H1 (cell line): ENCODE data around the gene RABGGTB. TPM values are rescaled to one million over a fixed set of nuclear protein-coding genes. Genes with fewer than 3 reads are reported as not detected.

Experiments used
- CHD1 ChIP-seq: IDR thresholded peaks from 2 replicates; pipeline ENCODE4 v1.6.1; 2012; ENCODE audit warnings: low read depth, low read length, improper control_type of control experiment
- TAF1 ChIP-seq: IDR thresholded peaks from 2 replicates; pipeline ENCODE4 v1.6.1; 2011; ENCODE audit warnings: mild to moderate bottlenecking, low read depth, low read length
- polyA plus RNA-seq, 7 experiments: library from polyadenylated mRNA; depleted of rRNA in 3 of 7; stranded (reverse) in 5 of 7; unstranded in 2 of 7; fragments of >200 nt in 5 of 7; fragments of 200-250 nt in 2 of 7; gene quantifications; 1 replicate in 5 of 7; 2 replicates in 1 of 7; 4 replicates in 1 of 7; pipeline versions ENCODE4 v1.2.1 to v1.2.3, GENCODE V29; 2011 to 2013; ENCODE audit warnings: missing spikeins in 2 of 7, mixed read lengths in 2 of 7
- small RNA-seq: library from polyadenylated mRNA; stranded (forward); fragments of <200 nt; extraction: miRNeasy Mini kit (QIAGEN cat#:217004); gene quantifications from one replicate; pipeline ENCODE3, GENCODE V24; 2013; ENCODE audit not compliant: insufficient read depth
- total RNA-seq: library from RNA; stranded (reverse); fragmentation: NEBNext Ultra II Directional; extraction: Animal tissue kit (Norgen Biotek cat#: 25700); gene quantifications from 2 replicates; pipeline ENCODE4 v1.2.1, GENCODE V29; 2021
- TF ChIP-seq, protein P1 (sequence below): IDR thresholded peaks from 2 replicates; pipeline ENCODE4 v1.6.1; 2011; ENCODE audit warnings: low read depth, mild to moderate bottlenecking, low read length; ENCODE audit not compliant: insufficient read depth

Gene RABGGTB
- total and polyA plus RNA-seq, 2 of the 8 experiments (the other 6 are each of a cell fraction or from before 2014, with no cell fraction given), result 70.7 to 124 TPM

DNA sequence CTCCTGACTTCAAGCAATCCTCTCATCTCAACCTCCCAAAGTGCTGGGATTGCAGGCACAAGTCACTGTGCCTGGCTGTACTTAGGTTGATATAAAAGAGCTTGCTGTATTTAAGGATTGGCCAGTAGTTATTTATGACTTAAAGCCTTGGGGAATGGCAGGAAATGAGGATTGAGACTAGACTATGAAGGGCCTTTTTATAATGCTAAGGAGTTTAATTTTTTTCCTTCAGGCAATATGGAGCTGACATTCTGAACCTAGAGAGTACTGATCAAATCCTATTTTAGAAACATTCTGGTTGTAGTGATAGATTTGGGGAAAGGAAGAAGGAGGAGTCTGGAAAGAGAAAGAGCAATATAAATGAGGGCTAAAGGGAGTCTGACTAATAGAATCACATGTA, 55.4 kb downstream of the RABGGTB start (continued):
- TF ChIP-seq CHD1 (no peak), TAF1 (no peak)
- TF ChIP-seq, protein P1, sequence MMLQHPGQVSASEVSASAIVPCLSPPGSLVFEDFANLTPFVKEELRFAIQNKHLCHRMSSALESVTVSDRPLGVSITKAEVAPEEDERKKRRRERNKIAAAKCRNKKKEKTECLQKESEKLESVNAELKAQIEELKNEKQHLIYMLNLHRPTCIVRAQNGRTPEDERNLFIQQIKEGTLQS, result no peak

Small RNA genes within 50 kb of the gene (small RNA-seq; reads per million reads assigned to genes)
- gene SNORD45A (not detected), gene SNORD45B (not detected), gene SNORD45C (not detected)

Other genes starting within 250 kb of the RABGGTB start
- gene SLC44A5, start 175.1 kb upstream of the RABGGTB start, total RNA-seq, result 2.7 and 3.3 TPM in 2 replicates
- 1.4 and 1.8 TPM in 2 replicates for gene SLC44A5, start 175.1 kb upstream of the RABGGTB start, polyA plus RNA-seq (2011; rRNA removed)
- gene ACADM, start 61.5 kb upstream of the RABGGTB start, total RNA-seq, result 40.0 and 41.7 TPM in 2 replicates
- 10.3 and 14.3 TPM in 2 replicates for gene ACADM, start 61.5 kb upstream of the RABGGTB start, polyA plus RNA-seq (2011; rRNA removed)
- gene MSH4, start 10.6 kb downstream of the RABGGTB start, total RNA-seq, result 0.22 and 0.25 TPM in 2 replicates
- 0.02 and 0.03 TPM in 2 replicates for gene MSH4, start 10.6 kb downstream of the RABGGTB start, polyA plus RNA-seq (2011; rRNA removed)
- gene ASB17, start 146.1 kb downstream of the RABGGTB start, total RNA-seq, result not detected in 2 replicates
- gene ASB17, start 146.1 kb downstream of the RABGGTB start, polyA plus RNA-seq (2011; rRNA removed), result not detected in 2 replicates